HL-60 (cell line): ENCODE data around the gene KRTCAP3.

Source experiments
- CTCF ChIP-seq: IDR thresholded peaks from one replicate; pipeline ENCODE4 v1.5.1; 2011; ENCODE audit warnings: low read length, control low read depth, inconsistent platforms; ENCODE audit not compliant: insufficient read depth
- POLR2AphosphoS5 ChIP-seq: IDR thresholded peaks from 2 replicates; pipeline ENCODE4 v1.6.1; 2012; ENCODE audit warnings: low read depth
- REST ChIP-seq: IDR thresholded peaks from 2 replicates; pipeline ENCODE4 v1.6.1; 2012; ENCODE audit warnings: low read depth; ENCODE audit not compliant: insufficient replicate concordance

- TF ChIP-seq CTCF: no peak
- TF ChIP-seq POLR2AphosphoS5: peak; percentile 78
- TF ChIP-seq REST: no peak
Observed at GRCh38 chr2:27489498-27490397, 47.6 kb downstream of the KRTCAP3 start, which contains the start of gene IFT172.
